ELF-1 (cell line): ENCODE results near the gene MET.
"Not testable (repeated sequence)": the region's sequence is repeated elsewhere in the genome, so short reads cannot be mapped to it uniquely, and the experiment has no call there.

Experiments
- DNase-seq: peaks from one replicate; pipeline ENCODE4 v3.0.0-alpha.2; 2016; ENCODE audit warnings: low read depth, low spot score

The MET gene

GRCh38 chr7:116726713-116727431 is 54.9 kb downstream of the MET start:
- DNase-seq, result no peak

DNA sequence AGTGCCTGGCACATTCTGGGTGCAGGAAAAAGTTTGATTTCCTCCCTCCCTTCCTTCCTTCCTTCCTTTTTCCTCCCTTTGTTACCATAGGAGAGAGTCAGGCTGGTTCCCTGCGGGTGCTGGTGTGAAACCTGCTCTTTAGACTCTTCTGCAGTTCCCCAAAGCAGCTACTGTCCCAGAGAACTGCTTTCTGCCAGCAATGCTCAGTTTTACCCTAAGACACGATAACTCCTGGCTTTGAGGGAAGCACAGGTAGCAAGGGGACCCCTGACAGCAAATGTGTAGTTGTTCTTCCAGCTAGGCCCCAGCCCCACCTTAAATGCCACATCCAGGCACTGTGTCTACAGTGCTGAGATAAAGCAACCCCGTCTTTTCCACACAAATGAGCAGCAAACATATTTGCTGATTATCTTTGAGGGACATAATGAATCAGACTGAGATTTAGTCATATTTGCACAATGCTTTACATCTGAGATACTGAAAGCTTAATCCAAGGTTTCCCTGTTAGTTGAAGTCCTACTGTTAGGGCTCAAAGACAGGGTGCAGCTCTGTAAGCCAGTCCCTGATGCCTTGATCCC is 55.5 kb downstream of the MET start:
- DNase-seq, result no peak

DNA sequence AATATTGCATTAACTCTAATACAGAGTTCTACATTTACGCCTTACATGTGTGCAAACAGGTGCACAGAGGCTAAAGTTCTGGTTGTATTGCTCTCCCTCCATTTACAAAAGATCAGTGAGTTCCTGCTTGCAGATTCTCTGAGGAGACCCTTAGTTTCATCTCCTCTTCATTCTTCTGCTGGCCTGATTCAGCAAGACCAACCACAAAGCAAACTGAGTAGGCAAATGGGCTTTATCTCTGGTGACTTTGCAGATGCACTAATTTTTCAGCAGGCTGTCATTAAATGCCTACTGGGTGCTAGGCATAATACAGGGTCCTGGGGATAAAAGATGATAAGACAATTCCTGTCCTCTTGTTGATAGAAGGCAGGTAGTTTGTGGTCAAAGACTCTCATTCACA is 56.4 kb downstream of the MET start:
- DNase-seq, result no peak

- no peak for DNase-seq
Measured at GRCh38 chr7:116730097-116731022, 58.4 kb downstream of the MET start.

- no peak for DNase-seq
Measured at GRCh38 chr7:116731023-116731395, 59.0 kb downstream of the MET start.

DNA sequence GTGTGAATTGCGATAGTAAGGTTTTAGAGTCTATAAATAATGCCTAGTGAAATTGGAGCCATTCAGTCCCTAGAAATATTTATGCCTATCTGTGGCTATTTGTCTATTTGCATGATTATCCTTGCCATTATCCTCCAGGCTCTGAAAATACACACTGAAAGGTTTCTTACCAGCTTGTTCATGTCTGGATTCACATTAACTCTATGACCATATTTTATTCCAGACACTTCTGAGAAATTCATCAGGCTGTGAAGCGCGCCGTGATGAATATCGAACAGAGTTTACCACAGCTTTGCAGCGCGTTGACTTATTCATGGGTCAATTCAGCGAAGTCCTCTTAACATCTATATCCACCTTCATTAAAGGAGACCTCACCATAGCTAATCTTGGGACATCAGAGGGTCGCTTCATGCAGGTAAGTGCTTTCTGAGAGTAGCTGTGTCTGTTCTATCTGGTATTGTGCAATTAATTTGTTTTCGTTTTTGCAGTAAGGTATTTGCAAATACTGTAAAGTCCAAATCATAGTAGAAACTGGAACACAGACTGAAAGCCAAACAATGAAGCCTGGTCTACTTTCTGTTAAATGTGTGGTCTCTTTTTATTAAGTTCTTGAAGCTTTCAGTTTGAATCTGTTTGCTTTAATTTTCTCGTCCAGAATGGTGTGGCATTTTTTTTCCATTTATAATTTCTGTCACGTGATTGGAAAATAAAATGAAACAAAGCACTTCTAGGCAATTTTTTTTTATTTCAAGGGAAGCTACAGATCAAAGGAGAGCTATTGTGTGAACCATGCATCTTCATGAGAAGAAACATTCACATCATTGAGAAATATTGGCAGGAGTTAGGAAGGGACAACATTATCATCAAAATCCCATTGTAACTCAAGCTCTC is 59.7 kb downstream of the MET start:
- no peak for DNase-seq

DNA sequence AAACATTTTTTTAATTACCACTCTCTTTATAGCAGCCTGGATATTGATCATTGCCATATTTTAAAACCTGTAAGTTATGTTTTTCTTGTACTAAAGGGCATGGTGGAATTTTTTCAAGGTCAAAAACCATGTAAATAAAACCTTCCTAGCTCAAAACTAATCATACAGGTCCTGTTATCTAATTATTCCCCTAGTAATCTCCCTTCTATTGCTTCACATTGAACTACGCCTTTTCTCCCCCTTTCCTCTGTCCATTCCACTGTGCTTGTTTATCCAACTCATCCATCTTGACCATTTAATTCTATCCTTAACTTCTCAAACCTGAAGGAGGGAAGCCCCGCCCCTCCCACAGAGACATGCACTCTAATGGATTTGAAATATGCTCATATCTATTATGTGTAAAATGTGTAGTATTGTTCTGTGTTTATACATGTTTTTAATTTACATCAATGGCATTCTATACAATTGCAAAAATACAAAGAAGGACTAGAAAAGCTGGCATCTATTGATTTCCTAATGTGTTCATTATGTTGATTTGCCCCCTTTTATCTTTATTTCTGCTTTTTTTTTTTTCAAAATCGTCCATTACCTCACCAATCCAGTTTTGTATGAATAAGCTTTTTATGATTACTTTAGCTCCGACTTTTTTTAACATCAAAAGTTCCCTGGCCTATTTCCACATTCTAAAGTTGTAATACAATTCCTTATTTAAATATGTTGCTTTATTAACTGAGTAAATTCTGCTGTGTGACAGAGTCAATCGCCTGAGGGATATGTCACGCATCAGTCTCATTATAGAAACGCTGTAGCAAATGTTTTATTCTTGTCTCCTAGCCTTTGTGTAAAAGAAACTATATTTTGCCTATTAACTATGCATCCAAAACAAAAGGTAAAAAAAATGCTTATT is 61.0 kb downstream of the MET start:
- no peak for DNase-seq

- DNase-seq, result no peak
Measured at GRCh38 chr7:116733924-116734580, 62.1 kb downstream of the MET start.

DNA sequence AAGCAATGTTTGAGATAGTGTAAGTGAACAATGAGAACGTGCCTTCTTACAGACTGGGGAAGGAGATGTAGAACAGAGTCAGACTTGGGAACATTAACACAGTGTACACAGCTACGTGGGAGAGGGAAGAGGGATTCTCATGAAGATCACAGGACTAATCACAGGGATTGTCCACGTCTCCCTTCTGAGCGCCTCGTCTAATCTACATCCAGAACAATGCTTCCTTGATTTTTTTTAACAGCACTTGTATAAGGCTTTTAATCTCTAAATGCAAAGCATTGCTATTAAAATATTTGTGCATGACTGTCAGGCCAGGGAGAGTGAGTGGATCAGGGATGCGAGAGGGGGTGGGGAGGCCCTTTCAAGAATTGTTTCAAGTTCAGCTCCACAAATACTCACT is 62.7 kb downstream of the MET start:
- DNase-seq, result no peak

- no peak for DNase-seq
Measured at GRCh38 chr7:116736927-116737715, 65.1 kb downstream of the MET start.

DNA sequence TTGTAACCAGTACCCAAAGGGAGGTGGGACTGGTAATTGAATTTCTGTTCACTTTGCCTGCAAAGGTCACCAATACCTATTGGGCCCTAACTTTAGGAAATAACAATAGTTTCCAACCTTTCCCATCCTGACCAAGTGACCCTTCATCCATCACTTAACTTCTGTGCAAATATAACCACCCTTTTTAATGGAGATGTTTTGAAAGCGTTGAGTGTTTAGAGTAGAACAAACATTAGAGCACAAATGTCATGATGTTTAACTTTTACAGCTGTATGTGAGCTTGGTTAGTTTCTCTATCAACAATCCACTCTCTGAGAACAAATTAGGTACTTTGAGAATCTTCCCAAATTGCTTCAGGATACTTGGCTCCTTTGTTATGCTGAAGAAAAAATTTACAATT is 66.4 kb downstream of the MET start:
- DNase-seq, result no peak

- DNase-seq, result no peak
Measured at GRCh38 chr7:116739307-116739706, 67.3 kb downstream of the MET start.

- DNase-seq, result no peak
Measured at GRCh38 chr7:116740231-116740630, 68.2 kb downstream of the MET start.

DNA sequence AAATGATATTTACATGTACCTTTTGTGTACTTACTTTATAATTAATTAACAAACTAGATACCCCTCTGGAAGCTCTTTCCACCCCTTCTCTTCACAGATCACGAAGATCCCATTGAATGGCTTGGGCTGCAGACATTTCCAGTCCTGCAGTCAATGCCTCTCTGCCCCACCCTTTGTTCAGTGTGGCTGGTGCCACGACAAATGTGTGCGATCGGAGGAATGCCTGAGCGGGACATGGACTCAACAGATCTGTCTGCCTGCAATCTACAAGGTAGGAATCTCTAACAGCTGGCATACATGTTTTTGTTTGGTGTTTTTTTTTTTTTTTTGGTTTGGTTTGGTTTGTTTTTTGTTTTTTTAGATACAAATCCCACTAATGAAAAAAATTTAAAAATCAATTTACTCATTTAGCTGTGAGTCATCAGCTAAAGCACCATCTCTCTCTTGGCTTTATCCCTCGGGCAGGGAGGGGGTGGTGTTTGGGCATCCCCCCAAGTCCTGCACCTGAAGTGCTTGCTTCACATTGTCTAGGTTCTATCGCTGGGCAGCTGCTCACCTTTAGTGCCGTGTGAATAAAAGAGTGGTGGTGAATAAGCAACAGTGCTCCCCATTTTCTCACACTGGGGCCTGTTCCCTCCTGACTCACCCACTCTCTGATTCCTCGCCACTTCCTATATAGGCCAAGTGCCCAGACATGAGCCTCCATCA is 68.9 kb downstream of the MET start:
- no peak for DNase-seq

DNA sequence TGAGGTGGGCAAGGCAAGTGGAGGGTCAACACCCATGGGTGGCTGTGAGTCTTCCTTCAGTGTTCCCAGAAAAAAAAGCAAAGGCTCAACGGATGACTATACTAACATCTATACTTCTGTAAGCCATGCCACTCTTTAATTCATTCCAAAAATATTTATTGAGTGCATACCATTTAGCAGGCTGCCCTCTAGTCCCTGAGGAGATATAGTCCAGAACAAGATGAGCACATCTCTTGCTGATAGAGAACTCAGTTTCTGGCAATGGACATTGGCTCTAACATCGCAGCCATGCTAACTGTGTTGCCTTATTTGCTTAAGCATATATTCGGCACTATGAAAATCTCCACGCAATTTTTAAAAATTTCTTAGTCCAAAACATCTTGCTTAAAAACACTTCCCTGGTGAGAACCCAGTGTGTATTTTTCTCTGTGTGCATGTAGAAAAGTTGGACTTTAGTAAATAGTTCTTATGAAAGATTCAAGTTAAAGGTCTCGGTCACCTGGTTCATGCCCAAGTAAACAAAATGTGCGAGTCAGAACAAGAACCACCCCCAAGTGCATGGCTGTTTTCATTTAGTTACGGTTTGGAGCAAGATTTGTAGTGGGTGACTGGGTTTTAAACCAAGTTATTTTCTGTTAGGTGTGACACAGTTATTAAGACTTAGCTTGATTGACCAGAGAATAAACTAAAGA is 69.8 kb downstream of the MET start:
- DNase-seq, result no peak

- DNase-seq, result no peak
Measured at GRCh38 chr7:116742641-116743040, 70.6 kb downstream of the MET start.

- DNase-seq, result not testable (repeated sequence)
Measured at GRCh38 chr7:116743835-116744234, 71.8 kb downstream of the MET start.

GRCh38 chr7:116746388-116746787 is 74.4 kb downstream of the MET start:
- not testable (repeated sequence) for DNase-seq
